K562 (cell line): ENCODE results near the gene STAU1. TPM values are rescaled to one million over a fixed set of nuclear protein-coding genes. Genes with fewer than 3 reads are reported as not detected.

Experiments used
- BDP1 ChIP-seq: IDR thresholded peaks from 3 replicates; pipeline ENCODE4 v1.6.1; 2011; ENCODE audit not compliant: insufficient read length, insufficient read depth
- EP400 ChIP-seq: fragments of 450-650 bp; IDR thresholded peaks from 2 replicates; pipeline ENCODE4 v1.6.1; 2017; ENCODE audit warnings: antibody characterized with exemption, mild to moderate bottlenecking, moderate library complexity
- FOXK2 ChIP-seq, 2 experiments: fragments of 450-650 bp; IDR thresholded peaks in 1 of 2; conservative IDR thresholded peaks in 1 of 2; 2 replicates each; pipeline ENCODE4 v1.6.1; 2016; ENCODE audit warnings: low read depth in 2 of 2, mild to moderate bottlenecking in 1 of 2
- GATAD2B ChIP-seq: fragments of 450-650 bp; IDR thresholded peaks from 2 replicates; pipeline ENCODE4 v1.6.1; 2017; ENCODE audit warnings: mild to moderate bottlenecking, borderline replicate concordance
- HEY1 ChIP-seq: fragments of 250-450 bp; sonication (Bioruptor Pico); IDR thresholded peaks from 2 replicates; pipeline ENCODE4 v1.5.0; 2020; ENCODE audit warnings: mild to moderate bottlenecking, moderate library complexity, borderline replicate concordance
- HMGN3 ChIP-seq: IDR thresholded peaks from 2 replicates; pipeline ENCODE4 v1.6.1; 2011; ENCODE audit warnings: borderline replicate concordance, low read depth, mild to moderate bottlenecking, mixed read lengths, low read length; ENCODE audit not compliant: insufficient read length; ENCODE audit errors: extremely low read depth
- JUND ChIP-seq, 2 experiments: IDR thresholded peaks; 2 replicates in 1 of 2; 3 replicates in 1 of 2; pipeline ENCODE4 v1.6.1; 2011; ENCODE audit warnings: borderline replicate concordance in 2 of 2, low read depth in 2 of 2, low read length in 2 of 2, improper control_type of control experiment in 1 of 2, missing biosample characterization in 1 of 2, missing genetic modification characterization in 1 of 2, missing genetic modification reagents in 1 of 2
- KDM4B ChIP-seq, 2 experiments: fragments of 450-650 bp in 1 of 2; sonication (generic) in 1 of 2; IDR thresholded peaks; 2 replicates each; pipeline ENCODE4 v1.6.1; 2016 to 2017; ENCODE audit warnings: borderline replicate concordance in 2 of 2, antibody characterized with exemption in 1 of 2, low read depth in 1 of 2, mild to moderate bottlenecking in 1 of 2
- MAZ ChIP-seq, 2 experiments: fragments of 450-650 bp in 1 of 2; sonication (generic) in 1 of 2; formaldehyde crosslinking; IDR thresholded peaks in 1 of 2; conservative IDR thresholded peaks in 1 of 2; 2 replicates each; pipeline versions ENCODE4 v1.4.0 to v1.5.0; 2020; ENCODE audit warnings: mild to moderate bottlenecking in 1 of 2, missing genetic modification reagents in 1 of 2
- MTA1 ChIP-seq: fragments of 450-650 bp; IDR thresholded peaks from 2 replicates; pipeline ENCODE4 v1.6.1; 2017; ENCODE audit warnings: borderline replicate concordance
- NKRF ChIP-seq: fragments of 450-650 bp; IDR thresholded peaks from 2 replicates; pipeline ENCODE4 v1.6.1; 2016; ENCODE audit warnings: borderline replicate concordance
- NR2C2 ChIP-seq, 2 experiments: fragments of 200-800 bp in 1 of 2; sonication (Bioruptor generic) in 1 of 2; sonication (generic) in 1 of 2; formaldehyde crosslinking in 1 of 2; IDR thresholded peaks; 2 replicates each; pipeline versions ENCODE4 v1.6.1 to v1.8.0; 2016 to 2022; ENCODE audit warnings: mild to moderate bottlenecking in 1 of 2, missing compliant biosample characterization in 1 of 2, missing genetic modification characterization in 1 of 2, missing genetic modification reagents in 1 of 2
- PHF8 ChIP-seq: fragments of 200-600 bp; sonication (generic); IDR thresholded peaks from 2 replicates; pipeline ENCODE4 v1.6.1; 2012; ENCODE audit warnings: mixed run types, mild to moderate bottlenecking, inconsistent platforms, low read length, moderate library complexity, borderline replicate concordance
- POLR2B ChIP-seq: fragments of 450-650 bp; IDR thresholded peaks from 2 replicates; pipeline ENCODE4 v1.6.1; 2018; ENCODE audit warnings: low read depth; ENCODE audit not compliant: partially characterized antibody
- POU5F1 ChIP-seq: fragments of 150-350 bp; IDR thresholded peaks from 2 replicates; pipeline ENCODE4 v1.6.1; 2014; ENCODE audit warnings: borderline replicate concordance, low read length, low read depth, mild to moderate bottlenecking; ENCODE audit not compliant: partially characterized antibody
- TAF7 ChIP-seq: fragments of 450-650 bp; IDR thresholded peaks from 2 replicates; pipeline ENCODE4 v1.6.1; 2016; ENCODE audit warnings: missing genetic modification characterization, missing compliant biosample characterization
- TCF3 ChIP-seq: sonication (generic); formaldehyde crosslinking; IDR thresholded peaks from 2 replicates; pipeline ENCODE4 v1.4.0; 2020; ENCODE audit warnings: mild to moderate bottlenecking, missing genetic modification reagents
- TEAD1 ChIP-seq, 2 experiments: fragments of 450-650 bp in 1 of 2; sonication (generic) in 1 of 2; formaldehyde crosslinking; IDR thresholded peaks; 2 replicates each; pipeline versions ENCODE4 v1.4.0 to v1.8.0; 2020 to 2022; ENCODE audit warnings: mild to moderate bottlenecking in 2 of 2, missing genetic modification reagents in 1 of 2
- TRIM24 ChIP-seq, 2 experiments: fragments of 450-650 bp; IDR thresholded peaks; 2 replicates each; pipeline ENCODE4 v1.6.1; 2016
- ZBTB2 ChIP-seq: fragments of 450-650 bp; IDR thresholded peaks from 2 replicates; pipeline ENCODE4 v1.6.1; 2016; ENCODE audit warnings: antibody characterized with exemption
- ZNF324 ChIP-seq: fragments of 250-450 bp; sonication (Bioruptor Pico); IDR thresholded peaks from 2 replicates; pipeline ENCODE4 v1.4.0; 2020; ENCODE audit warnings: mild to moderate bottlenecking
- ZNF384 ChIP-seq: IDR thresholded peaks from 2 replicates; pipeline ENCODE4 v1.6.1; 2012; ENCODE audit warnings: low read depth, low read length, improper control_type of control experiment
- ZNF695 ChIP-seq: fragments of 450-650 bp; formaldehyde crosslinking; IDR thresholded peaks from 2 replicates; pipeline ENCODE4 v1.4.0; 2020; ENCODE audit warnings: mild to moderate bottlenecking, moderate library complexity
- polyA plus RNA-seq, 8 experiments: library from polyadenylated mRNA; depleted of rRNA in 4 of 8; stranded (reverse) in 5 of 8; unstranded in 3 of 8; fragments of >200 nt; fragmentation: Nextera tagmentation in 2 of 8; fragmentation: Illumina TruSeq in 1 of 8; extraction: Ambion mirVana in 2 of 8; extraction: Trizol in 1 of 8; gene quantifications; 2 replicates each; pipeline versions ENCODE4 v1.2.1 to v1.2.3, GENCODE V29; 2011 to 2014; ENCODE audit warnings: inconsistent platforms in 1 of 8, missing spikeins in 1 of 8
- total RNA-seq, 7 experiments: library from RNA; depleted of rRNA in 6 of 7; stranded (reverse); fragments of >200 nt in 6 of 7; fragmentation: Illumina TruSeq in 2 of 7; extraction: Trizol in 2 of 7; gene quantifications; 2 replicates each; pipeline versions ENCODE4 v1.2.1 to v1.2.3, GENCODE V29; 2011 to 2021; ENCODE audit warnings: low replicate concordance in 1 of 7

STAU1 gene
- total and polyA plus RNA-seq, 9 of the 15 experiments (the other 6 are each of a cell fraction or from before 2014, with no cell fraction given): 18.0 to 106 (median 50.6) TPM

GRCh38 chr20:49219091-49219923, 31.2 kb upstream of the STAU1 start, which contains the start of gene DDX27 (continued):
- TF ChIP-seq NR2C2 (CRISPR knock-in tag; IDR thresholded peaks at IDR 0.05) (no peak), NR2C2 (tag; IDR thresholded peaks at IDR 0.05) (peak; percentile 73), KDM4B (IDR thresholded peaks at IDR 0.05; ENCODE audit: borderline replicate concordance in 2 of 2, low read depth in 1 of 2) (0 out of 4 replicates have a peak, but pooled peaks of 1 of the 2 experiments have one; percentile 56), TAF7 (tag) (peak; percentile 42; the same call in 1 of the 2 replicates), EP400 (peak; percentile 87), ZNF324 (CRISPR knock-in tag) (no peak), TRIM24 (IDR thresholded peaks at IDR 0.05) (peak in 1 of 2 experiments; percentile 91; a peak in 2 of 4 replicates), HEY1 (no peak), PHF8 (peak; percentile 92; the same call in 1 of the 2 replicates), GATAD2B (no peak), JUND (IDR thresholded peaks at IDR 0.05; ENCODE audit: borderline replicate concordance, low read depth, low read length) (peak; percentile 72), JUND (tag; IDR thresholded peaks at IDR 0.05; ENCODE audit: borderline replicate concordance, low read depth, low read length) (peak; percentile 63; the same call in 2 of the 3 replicates), TEAD1 (CRISPR knock-in tag; IDR thresholded peaks at IDR 0.05) (0 out of 4 replicates have a peak, but pooled peaks of 1 of the 2 experiments have one; percentile 30), TCF3 (CRISPR knock-in tag) (peak; percentile 8; the same call in 1 of the 2 replicates), ZNF384 (peak; percentile 11; the same call in 1 of the 2 replicates), POLR2B (peak; percentile 85), HMGN3 (no peak), POU5F1 (no peak), ZBTB2 (peak; percentile 15; the same call in 1 of the 2 replicates), BDP1 (no peak), FOXK2 (conservative IDR thresholded peaks at IDR 0.05 in 1 of 2, IDR thresholded peaks at IDR 0.05 in 1 of 2; ENCODE audit: low read depth in 2 of 2) (peak; percentile 87 to 93), ZNF695 (no peak), NKRF (peak; percentile 94), MTA1 (peak; percentile 57; the same call in 1 of the 2 replicates), MAZ (CRISPR knock-in tag; conservative IDR thresholded peaks at IDR 0.05 in 1 of 2, IDR thresholded peaks at IDR 0.05 in 1 of 2) (peak; percentile 45 to 46; a peak in 2 of 4 replicates)
